Measurements from ENCODE around the gene RER1.

RER1 gene

DNA sequence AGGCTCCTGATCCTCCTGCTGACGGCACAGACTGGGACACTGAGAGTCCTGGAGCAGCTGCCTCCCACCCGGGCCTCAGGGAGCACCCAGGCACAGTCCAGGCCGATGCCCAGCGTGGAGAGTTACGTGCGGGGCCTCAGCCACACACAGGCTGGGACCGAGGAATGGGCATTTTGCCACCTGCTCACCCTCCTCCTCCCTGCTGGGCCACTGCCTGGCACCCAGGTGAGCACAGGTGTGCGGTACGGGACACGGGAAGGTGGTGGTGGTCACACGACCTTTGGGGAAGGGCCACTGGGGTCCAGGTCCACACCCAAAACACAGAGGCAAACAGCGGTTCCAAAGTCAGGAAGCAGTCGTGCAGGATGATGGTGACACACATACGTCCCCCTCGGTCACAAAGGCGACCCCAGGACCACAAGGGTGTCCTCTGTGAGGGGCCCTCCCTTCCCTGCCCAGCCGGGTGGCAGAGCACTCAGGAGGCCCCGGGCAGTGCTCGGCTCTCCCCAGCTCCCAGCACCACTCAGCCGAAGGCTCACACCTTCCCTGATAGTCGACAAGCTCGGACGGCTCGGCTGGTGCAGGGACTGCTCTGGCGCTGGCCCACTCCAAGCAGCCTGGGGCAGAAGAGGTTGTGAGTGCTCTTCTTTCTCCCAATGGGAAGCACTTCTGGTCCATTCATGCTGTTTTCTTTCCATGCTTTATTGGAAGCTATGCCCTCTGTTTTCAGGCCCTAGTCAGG lies 14.5 kb upstream of the RER1 start:
- FAIRE-seq, result no peak

DNA sequence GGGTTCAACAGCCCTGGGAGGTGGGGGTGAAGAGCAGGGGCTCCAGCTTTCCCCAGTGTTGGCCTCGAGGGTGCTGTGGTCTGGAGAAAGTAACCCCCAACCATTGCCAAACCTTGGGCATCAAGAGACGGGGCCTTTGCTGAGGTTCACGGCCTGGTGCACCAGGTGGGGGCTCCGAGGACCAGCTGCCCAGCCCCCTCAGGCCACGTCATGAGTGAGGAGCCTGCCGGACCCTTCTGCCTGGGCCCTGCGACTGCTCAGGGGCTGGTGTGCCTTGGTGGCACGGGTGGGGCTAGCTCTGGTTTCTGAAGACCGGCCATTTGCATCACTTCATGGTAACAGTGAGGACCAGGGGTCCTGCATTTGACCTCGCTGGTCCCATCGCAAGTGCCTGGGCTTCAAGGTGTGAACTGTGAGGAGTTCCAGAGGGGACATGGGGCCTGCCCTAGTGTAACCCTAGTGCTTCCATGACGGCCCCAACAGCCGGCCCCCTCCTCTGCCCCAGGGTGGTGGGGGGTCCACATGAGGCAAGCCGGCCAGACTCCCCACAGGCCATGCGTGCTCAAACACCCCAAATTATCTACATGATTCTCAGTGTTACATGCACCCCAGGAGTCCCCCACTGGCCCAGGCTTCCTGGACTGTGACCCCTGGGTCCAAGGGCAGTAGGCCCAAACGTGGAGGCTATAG lies 13.7 kb upstream of the RER1 start:
- no peak for FAIRE-seq

DNA sequence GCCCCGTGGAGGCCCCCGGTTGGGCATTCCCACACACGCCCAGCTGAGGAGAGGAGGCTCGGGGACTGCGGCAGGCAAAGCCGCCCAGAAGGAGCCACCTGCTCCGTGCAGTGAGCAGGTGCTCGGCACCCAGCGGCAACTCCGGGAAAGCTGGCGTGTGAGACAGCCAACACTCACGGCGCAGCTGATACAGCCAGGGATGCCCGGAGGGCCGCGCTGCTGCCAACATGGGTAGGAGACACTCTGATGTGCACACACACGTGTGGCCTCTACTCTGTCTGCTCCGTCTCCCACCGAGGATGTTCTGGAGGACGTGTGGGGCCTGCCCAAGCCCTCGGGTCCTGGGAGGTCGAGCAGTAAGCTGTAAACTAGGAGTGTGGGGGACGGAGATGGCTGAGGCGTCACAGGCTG lies 13.2 kb upstream of the RER1 start:
- no peak for FAIRE-seq

DNA sequence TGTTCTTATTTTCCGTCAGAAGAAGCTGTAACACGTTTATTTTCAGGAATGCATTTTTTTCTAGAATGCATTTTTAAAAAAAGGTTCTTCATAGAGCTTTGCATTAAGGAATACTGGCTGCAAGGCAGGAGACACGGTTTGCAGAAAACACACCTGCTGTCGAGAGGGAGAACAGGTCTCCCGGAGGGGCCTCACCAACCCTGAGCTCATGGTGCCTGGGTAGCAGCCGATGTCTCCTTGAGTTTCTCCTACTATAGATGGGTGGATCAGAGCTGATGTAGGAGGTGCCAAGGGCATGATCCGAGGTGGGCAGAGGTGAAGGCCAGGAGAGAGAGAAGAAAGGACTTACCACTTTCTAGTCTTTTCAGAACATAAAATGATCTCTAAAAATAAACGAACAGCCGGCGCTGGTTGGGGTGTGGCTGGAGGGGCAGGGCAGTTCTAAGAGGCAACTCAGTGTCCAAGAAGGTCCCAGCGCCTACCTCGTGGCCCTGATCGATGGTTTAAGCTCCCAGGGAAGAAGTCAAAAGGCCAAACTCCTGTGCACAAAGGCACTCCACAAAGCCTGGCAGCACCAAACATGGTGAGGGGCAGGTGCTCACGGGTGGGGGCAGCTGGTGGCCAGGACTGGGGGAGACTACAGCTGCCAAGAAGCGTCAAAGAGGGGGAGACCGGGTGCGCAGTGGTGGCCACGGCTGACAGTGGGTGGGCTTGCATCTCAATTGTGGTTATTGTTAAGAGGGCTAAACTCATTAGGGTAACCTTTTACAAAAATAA lies 12.5 kb upstream of the RER1 start:
- no peak for FAIRE-seq

DNA sequence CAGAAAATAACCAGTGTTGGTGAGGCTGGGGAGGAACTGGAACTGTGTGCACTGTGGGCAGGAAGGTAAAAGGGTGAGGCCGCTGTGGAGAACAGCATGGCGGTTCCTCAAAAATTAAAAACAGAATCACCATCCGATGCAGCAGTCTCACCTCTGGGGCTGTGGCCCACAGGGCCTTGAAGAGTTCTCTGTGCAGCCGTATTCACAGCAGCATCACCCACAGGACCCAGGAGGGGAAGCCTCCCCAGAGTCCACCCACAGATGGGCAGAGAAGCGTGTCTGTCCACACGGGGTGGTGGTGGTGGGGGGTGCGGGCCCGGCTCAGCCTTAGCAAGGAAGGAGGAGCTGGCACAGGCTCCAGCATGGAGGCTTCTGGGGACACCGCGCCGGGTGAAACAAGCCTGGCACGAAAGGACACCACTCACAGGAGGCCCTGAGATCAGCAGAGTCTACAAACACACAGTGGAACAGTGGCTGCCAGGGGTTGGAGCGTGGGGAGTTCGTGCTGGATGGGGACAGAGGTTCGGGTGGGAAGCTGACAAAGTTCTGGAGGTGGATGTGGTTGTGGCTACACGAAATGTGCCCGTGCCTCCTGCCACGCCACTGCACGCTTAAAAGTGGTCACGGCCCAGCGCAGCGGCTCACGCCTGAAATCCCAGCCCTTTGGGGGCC lies 11.8 kb upstream of the RER1 start:
- FAIRE-seq, result no peak

DNA sequence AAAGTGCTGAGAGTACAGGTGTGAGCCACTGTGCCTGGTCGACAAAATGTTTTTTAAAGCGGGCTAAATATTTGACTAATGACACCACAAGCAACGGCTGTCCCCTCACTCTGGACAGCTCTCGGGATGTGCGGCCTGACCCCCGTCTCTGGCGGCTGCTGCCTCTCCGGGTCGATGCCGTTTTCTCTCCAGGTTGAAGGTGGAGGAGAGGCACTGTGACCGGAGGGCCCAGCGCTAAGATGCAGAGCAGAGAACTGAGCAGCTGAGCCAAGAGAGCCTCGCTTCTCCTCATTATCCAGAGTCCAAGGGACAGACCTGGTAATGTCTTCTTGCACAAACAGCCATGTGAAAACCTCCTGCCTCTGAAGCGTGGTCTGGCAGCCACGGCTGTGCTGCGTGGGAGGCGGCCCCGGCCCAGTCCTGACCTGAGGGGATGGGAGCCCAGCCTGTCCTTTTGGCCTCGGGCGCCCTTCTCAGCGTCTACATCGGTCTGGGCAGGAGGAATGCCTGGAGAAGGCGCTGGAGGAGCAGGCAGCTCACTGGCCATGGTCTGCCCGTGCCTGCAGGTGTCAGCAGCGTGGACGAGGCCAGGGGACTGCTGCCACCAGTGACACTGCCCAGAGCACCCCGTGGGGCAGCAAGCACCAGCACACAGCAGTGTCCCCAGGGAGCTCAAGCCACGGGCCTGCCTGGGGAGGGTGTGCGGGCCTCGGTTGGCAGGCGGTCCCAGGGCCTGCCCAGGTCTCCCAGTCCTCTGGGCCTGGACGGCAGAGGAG lies 10.6 kb upstream of the RER1 start:
- no peak for FAIRE-seq

DNA sequence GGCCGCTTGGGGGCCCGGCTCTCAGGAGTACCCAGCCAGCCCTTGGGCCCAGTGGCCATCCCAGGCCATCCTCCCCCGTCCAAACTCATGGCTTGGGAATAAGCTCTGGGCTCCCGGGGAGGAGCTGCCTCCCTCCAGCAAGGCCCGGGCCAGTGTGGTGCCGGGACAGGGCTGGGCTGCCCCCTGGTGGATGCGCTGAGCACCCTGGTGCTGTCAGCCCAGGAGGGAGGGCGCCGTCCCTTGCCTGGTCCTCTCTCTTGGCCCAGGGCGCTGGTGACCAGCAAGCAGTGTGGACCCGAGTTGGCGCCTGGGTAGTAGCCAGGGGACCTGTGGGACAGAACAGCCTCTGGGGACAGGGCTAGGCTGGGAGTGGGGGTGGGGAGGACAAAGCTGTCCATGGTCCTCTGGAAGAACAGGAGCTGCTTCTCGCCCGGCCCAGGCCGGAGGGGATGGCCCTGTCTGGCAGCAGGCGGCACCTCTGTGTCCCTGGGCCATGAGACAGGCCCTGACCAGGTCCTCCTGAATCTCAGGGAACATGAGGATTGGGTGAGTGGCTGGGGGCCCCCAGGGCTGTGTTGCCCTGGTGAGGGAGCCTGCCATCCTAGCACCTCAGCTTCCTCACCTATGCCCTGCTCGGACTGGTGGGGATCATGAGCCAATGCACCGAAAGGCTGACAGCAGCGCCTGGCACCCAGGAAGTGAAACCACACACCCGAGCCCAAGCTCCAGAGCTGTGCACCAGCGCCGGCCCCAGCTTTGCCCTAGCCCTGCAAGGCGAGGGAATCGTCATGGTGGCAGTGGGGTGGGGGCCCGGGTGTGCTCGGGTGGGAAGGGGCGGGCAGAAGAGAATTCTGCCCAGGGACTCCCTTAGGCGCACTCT lies 9.7 kb upstream of the RER1 start:
- no peak for FAIRE-seq

DNA sequence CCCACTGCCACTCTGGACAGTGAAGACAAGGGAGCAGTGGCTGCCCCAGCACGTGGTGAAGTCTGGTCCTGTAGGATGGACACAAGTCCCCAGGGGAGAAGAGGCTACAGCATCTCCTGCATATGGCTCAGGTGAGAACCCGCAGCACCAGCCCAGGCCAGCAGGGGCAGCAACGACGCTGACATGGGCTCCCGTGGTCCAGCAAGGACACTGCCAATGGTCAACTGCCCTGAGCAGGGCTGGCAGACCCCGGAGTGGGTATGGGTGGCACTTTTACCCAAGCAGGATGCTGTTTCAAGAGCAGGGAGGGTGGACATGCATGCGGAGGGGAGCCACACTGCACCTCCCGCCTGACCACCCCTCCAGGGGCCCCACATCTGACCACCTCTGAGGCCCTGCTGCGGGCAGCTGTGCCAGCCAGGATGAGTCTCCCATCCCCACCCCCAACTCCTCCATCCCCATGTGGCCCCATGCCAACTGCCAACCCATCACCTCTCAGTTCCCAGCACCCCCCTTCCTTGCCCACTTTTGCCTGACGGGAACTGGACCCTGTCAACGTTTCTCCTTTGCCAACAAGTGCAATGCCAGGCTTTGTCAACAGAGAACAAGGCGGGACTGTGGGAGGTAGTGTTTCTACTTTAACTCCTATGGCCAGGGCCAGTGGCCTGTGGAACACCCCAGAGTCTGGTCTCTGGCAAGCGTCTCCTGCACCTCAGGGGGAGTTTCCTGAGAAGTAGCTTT lies 8.8 kb upstream of the RER1 start:
- FAIRE-seq, result no peak

DNA sequence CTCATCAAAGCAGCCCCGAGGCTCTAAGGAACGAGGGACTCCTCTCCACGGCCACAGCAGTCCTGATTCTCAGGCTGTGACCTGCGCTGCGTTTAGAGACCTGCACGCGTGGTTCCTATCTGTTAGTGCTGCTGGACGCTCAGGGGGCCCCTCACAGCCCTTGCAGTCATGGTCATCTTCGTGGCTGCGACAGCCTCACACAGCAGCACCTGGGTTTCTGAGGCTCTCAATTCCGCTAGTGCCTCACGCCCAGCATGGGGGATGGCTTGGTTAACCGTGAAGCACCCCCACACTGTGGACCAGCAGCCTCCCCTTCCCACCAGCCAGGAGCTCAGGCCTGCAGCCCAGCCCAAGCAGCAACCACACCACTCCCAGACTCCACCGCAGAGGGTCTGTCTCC lies 8.1 kb upstream of the RER1 start:
- FAIRE-seq, result no peak

DNA sequence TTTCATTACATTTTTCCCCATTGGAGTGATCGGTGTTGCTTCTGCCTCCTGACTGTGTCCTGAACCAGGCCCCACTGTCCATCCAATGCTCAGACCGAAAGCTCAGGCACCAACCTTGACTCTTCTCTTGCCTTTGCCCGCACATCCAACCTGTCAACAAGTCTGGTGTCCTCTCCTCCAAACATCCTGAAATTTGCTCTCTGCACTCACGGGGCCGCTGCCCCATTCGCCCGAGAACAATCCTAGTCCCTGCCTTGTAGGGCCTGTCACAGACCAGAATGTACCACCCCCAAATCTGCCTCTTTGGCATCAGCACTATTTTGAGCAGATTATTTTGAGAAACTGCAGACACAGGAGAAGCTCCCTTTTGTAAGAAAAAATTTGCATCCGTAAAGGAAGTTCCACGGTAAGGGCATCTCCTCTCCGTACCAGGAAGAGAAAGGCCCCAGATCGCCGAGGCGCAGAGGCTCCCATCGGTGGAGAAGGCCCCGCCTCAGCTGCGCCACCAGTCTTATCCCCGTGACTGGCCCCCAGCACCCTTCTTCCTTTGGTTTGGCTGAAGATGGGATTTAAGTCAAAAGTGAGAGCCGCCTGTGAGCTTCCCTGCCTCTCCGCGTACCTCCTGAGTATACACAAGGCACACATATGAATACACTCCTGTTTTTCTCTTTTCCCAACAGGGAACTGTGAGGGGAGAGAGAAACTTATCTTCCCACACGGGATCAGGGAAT lies 7.3 kb upstream of the RER1 start:
- FAIRE-seq, result no peak

DNA sequence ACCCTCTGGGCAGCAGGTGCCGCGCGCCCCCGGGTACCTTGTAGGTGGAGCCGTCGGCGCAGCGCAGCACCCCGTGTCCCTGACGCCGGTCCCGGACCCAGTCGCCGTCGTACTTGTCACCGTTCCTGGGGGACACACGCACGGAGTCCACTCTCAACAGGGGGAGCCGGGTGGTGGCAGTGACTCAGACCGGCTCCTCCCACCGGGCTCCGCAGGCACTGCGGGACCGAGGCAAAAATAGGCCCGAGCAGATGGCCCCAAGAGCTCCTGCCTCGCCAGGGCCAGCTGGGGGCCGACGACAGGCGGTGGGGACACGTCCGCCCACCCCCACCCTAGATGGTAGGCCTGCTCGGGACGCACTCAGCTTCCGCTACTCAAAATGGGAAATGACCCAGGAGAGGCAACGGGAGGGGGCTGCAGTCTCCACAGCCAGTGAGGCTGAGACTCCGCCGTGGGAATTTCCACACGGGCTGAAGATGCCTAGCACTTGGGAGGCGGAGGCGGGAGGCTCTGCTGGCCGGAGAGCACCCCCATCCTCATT lies 6.6 kb upstream of the RER1 start:
- FAIRE-seq, result no peak

DNA sequence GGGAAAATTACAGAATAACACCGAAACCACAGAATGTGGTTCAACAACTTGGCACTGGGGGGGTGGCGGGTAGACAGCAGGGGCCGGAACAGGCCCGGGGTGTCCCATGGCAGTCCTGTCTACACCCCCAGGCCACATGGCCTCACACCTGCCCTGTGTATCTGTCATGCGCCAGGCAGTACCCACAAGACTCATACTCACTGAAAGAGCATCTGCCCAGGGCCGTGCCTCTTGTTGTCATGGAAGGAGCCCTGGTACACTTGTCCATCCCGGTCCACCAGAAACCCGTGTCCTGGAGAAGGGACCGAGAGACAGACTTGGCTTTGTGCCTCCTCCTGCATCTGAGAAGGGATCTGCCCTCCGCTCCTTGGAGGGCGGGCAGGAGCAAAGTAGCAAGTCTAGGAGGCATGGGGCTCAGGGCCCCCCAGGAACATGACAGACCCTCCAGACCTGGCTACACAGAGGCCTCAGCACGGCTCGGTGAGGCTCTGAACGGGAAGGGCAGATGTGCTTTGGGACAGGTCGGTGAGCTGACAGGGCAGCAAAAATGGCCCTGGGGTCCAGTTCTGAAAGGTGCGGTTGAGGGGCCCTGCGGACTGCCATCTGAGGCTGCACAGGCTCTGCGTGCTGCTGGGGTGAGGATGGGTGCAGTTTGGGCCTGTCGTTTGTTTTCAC lies 5.9 kb upstream of the RER1 start:
- no peak for FAIRE-seq

DNA sequence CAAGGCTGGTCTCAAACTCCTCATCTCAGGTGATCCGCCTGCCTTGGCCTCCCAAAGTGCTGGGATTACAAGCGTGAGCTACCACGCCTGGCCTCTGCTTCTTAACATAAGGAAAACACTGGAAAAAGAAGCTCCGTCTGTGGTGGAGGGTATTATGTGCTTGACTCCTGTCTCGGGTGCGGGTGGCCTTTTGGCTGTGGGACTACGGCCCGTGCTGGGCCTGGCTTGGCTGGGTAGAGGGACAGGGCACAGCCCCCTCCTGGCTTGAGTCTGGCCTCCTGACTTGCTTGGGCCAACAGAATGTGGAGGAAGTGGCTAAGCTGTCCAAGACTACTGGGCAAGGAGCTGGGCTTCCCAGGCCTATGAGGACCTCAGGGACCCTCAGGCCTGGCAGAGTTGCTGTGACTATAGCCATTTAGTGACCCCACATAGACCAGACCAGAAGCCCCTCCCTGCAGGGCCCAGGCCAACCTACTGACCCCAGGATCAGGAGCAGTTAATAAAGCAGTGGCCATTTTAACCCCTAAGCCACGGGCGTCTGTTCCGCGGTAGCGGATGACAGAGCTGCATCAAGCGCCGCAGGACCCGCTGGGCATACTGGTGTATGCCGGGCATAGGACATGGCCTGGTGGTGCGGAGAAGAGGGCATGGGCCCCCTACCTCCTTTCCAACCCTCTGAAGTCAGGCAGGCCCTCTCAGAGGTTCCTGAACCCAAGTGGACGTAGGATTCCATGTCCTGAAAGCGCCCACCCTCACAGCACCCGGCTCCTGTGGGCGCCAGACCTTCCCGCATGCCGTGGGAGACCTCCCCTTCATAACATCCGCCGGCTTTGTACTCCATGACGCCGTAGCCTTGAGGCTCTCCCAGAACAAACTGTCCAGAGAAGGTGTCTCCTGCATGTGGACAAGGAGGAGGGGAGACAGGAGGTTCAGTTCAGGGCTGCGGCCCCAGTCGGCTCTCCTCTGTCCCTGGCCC lies 4.7 kb upstream of the RER1 start:
- no peak for FAIRE-seq

DNA sequence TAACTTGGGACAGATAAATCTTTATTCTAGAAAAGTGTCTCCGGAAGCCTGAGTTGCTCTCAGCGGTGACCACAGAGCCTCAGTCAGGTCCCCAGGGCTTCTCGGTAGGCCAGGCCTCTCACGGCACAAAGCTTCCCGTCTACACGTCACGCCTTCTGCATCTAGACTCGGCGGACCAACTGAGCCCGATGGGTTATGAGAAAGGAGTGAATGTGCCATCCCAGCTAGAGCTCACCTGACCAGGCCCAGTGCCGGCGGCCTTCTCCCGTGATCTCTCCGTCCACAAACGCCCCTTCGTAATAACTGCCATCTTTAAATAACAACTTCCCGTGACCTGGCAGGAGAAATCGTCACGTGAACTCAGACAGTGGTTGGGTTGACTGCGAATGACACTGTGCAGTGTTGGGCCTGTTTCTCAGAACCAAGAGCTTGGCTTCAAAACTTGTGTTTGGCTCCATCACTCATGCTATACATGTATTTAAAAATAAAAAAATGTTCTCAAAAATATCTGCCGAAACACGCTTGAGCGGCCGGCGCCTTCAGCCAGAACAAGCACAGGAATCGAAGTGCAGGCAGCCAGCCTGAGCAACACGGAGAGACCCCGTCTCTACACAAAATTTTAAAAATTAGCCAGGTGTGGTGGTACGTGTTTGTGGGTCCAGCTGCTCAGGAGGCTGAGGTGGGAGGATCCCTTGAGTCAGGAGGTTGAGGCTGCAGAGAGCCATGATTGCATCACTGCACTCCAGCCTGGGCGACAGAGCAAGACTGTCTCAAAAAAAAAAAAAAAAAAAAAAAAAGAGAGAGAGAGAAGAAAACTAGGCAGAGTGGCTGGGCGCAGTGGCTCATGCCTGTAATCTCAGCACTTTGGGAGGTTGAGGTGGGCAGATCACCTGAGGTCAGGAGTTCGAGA lies 3.4 kb upstream of the RER1 start:
- FAIRE-seq, result no peak

DNA sequence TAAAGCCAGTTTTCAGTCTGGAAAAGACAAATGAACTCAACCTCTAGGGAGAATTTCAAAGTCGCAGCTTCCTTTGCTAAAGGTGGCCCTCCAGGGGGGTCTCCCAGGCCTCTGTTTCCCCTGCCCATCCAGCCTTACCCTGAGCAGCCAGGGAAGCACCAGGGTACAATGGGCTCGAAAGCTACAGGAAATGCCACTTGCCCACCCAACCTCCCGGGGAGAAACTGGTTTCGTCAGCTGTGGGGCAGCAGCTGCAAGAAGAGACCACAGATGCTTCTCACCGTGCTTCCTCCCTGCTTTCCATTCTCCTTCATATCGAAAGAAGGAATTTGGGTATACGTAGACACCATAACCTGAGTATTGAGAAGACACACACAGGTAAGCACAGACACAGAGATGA lies 2.0 kb upstream of the RER1 start:
- no peak for FAIRE-seq

DNA sequence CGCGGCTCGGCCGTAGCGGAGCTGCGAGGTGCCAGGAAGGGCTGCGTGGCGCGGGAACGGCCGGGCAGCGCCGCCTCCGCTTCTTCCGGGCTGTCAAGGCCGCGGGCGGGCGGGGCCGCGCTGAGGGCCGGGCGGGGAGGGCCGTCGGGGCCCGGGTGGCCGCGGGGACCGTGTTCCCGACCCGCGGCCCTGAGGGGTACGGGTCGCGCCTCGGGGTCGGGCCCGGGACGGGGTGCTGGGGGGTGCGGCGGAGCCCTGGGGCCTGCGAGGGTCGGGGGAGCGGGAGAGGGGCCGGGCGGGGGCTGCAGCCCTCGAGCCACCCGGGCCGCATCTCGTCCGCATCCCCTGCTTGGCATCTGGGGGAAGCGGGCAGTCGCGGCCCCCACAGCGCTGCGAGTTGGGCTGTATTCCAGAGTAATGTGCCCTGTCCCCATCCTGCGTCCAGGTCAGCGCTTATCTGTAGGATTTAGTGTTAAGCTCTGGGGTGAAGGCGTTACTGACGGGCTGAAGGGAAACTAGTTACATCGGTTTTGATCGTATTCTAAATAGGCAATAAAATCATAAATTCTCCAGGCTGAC lies 379 bp downstream of the RER1 start:
- no peak for FAIRE-seq

Measured in colon (tissue), 2 donors.